Stimulated activated CD4-positive, alpha-beta T cell treated with anti-CD3 and anti-CD28 coated beads, Interleukin-2, amount 100 ng/mL, for 24 hours (primary cell): ENCODE measurements around the gene GCM1.
"Not testable (repeated sequence)": the region's sequence is repeated elsewhere in the genome, so short reads cannot be mapped to it uniquely, and the experiment has no call there.

Experiments
- DNase-seq, 2 donors: peaks; one replicate each; pipeline ENCODE4 v3.0.0-alpha.2; 2020

The GCM1 gene, protein sequence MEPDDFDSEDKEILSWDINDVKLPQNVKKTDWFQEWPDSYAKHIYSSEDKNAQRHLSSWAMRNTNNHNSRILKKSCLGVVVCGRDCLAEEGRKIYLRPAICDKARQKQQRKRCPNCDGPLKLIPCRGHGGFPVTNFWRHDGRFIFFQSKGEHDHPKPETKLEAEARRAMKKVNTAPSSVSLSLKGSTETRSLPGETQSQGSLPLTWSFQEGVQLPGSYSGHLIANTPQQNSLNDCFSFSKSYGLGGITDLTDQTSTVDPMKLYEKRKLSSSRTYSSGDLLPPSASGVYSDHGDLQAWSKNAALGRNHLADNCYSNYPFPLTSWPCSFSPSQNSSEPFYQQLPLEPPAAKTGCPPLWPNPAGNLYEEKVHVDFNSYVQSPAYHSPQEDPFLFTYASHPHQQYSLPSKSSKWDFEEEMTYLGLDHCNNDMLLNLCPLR

DNA sequence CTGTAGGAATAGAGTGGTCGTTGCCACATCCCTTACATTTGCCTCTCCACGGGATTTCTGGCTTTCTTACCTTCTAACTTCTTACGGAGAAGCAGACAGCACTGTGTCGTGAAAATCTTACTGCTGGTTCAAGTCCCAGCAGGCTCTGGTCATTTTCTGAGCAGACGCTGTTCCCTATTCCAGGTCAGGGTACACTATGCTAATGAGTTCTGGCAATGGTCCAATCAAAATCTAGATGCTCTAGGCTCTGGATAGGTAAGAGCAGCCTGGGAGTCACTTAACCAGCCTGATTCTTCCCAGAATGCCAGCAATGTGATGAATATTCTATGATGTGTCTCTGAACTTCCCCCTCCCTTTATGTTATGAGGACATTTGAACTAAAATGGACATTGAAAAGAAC, at the start of gene GCM1:
TSS of gene GCM1 (minus strand) at position 158 of the 400 bp plus-strand sequence. CDS start 3,209 bp downstream, outside the sequence.
- DNase-seq: no peak

DNA sequence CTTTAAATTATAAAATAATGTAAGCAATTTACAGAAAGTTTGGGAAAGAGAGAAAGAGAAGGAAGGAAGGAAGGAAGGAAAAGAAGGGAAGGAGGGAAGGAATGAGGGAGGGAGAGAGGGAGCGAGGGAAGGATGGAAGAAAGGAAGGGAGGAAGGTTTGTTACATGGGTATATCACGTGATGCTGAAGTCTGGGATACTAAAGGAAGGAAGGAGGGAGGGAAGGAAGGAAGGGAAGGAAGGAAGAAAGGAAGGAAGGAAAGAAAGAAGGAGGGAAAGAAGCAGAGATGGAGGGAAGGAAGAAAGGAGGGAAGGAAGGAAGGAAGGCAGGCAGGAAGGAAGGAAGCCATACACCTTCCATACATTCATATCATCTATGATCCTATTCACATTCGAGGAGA, 48.9 kb upstream of the GCM1 start:
- no peak for DNase-seq

GRCh38 chr6:53195048-53195447, 46.4 kb upstream of the GCM1 start:
- no peak for DNase-seq

DNA sequence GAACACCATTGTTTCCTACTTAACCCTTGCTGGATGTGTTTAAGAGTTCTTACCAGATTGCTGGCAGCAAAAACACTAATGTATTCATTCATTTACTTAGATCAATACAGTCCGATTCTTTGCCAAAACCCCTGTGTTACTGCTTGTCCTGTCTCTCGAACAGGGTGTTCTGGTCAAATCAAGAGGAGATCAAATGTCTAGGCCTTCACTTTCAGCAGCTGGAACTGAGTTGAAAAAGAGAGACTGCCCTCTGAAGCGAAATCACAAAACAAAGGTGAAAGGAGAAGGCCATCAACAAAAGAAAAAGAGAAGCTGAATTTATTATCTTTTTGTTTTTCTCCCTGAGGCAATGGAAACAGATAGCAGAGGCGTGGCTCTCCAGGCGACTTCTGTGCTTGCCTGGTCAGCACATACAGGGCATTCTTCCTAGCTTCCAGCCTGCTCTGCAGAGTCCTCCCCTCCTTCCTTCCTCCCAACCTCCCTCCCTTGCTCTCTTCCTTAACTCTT, 44.1 kb upstream of the GCM1 start:
- DNase-seq: no peak

GRCh38 chr6:53189554-53189953, 40.9 kb upstream of the GCM1 start:
- DNase-seq: no peak

DNA sequence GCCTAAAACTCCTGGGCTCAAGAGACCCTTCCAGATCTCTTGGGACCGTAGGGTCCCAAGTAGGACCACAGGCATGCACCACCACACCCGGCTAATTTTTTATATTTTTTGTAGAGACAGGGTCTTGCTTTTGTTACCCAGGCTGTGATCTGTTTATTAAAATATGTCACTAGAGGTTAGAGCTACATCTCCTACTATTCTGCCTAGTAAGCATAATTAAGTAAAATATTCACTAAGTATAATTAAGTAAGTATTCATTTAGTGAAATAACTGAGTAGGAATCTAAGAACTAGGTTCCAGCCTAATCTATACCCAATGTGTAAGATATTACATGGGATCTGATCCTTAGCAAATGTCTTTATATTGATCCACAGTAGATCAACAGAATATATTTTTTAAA, 40.2 kb upstream of the GCM1 start:
- no peak for DNase-seq

GRCh38 chr6:53180678-53181077, 32.0 kb upstream of the GCM1 start:
- DNase-seq: no peak

- peak in 1 of 2 donors; percentile 9 for DNase-seq
Observed at GRCh38 chr6:53179961-53180651, 31.5 kb upstream of the GCM1 start.

GRCh38 chr6:53178837-53179432, 30.3 kb upstream of the GCM1 start:
- DNase-seq: no peak

- no peak for DNase-seq
Observed at GRCh38 chr6:53175027-53175426, 26.4 kb upstream of the GCM1 start.

DNA sequence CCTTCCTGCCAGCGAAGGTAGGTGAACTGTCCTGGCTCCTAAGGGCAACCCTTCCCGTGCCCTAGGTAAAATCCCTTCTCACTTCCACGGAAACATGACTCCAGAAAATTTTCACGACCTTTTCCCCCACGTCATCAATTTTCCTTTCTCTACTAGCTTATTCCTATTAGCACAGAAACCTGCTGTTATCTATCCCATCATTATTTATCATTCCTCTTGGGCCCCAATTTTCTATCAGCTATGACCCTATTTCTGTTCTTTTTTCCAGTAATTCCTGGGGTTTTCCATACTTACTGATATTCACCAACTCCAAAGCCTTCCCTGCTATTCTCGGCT, 23.8 kb upstream of the GCM1 start:
- DNase-seq: no peak

DNA sequence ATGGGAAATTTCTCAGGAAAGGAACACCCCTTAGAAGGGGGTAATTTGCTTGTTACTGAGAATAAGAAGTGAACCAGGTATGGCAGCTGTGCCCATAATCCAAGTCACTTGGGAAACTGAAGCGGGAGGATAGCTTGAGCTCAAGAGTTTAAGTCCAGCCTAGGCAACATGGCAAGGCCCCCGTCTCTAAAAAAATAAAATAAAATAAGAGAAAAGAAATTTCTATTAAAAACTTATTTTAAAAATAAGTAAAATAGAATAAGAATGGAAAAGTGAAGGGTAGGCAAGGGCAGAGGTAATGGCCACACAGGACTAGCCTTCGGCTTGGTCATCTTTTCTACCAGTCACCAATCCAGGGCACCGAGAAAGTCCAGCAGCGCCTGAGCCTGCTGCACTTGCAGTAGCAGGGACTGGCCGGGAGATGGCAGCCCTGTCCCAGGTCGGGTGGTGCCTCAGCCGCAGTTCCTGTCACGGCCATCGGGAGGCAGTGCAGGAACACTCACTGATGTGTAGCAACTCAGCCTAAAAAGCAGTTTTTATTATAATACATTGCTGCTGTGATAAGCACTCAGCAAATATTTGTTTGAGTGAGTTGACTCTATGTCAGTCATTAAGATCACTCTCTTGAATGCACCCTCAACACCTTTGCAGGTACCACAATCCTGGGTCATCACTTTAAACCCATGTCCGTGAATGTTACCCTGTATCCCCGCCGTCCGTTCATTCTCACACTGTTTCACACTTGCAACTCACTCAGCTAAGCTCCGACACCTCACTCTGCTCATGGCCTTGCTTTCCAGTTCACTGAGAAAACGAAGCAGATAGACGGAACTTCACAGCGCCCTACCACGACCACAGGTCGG, 23.2 kb upstream of the GCM1 start:
- DNase-seq: peak; percentile 93 to 94

GRCh38 chr6:53168516-53169267, 20.1 kb upstream of the GCM1 start:
- no peak for DNase-seq

- DNase-seq: no peak
Observed at GRCh38 chr6:53165293-53165692, 16.7 kb upstream of the GCM1 start.

DNA sequence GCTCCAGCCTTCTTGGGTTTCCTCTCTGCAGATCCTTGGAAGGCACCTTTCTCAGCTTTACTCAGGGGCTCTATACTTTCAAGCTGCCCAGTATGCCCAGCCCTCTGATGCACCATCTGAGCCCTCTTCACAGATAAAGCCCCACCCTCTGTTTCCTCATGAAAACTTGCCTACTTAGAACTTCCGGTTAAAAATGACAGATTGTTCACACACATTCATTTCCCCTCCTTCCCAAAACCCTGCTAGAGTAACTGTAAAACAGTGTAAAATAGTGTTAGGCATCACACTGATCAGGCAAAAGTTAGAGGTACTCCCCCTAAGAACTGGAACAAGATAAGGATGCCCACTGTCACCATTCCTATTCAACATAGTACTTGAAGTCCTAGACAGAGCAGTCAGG, 14.0 kb upstream of the GCM1 start:
- no peak for DNase-seq

- DNase-seq: no peak
Observed at GRCh38 chr6:53161481-53162009, 12.9 kb upstream of the GCM1 start.

DNA sequence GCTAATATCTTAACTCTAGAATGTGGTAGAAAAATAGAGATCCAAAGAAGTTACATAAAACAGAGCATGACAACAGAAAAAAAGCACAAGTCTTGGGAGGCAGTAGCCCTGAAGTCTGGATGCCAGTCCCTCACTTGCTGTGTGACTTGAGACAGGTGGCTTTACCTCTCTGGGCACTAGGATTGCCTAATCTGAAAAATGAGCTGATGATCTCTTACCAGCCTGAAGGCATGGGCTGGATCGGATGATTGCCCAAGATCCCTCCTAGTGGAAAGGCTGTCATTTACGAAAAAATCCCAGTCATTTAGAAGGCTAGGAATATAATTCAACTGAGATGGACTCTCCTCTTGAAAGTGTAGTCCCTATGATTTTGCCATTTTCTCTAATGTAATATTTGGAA, 10.9 kb upstream of the GCM1 start:
- DNase-seq: no peak

DNA sequence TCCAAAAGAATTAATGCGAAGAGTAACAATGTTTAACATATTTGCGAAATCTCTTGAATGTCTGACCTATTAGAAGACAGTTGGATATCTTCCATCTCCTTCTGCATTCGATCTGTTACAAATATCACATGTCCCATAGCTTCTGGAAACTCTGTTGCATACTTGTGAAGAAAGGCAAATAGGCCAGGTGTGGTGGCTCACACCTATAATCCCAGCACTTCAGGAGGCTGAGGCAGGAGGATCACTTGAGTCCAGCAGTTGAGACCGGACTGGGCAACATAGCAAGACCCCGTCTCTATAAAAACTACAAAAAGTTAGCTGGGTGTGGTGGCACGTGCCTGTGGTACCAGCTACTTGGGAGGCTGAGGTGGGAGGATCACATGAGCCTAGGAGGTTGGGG, 9.4 kb upstream of the GCM1 start:
- DNase-seq: not testable (repeated sequence)

- DNase-seq: not testable (repeated sequence)
Observed at GRCh38 chr6:53155279-53155678, 6.6 kb upstream of the GCM1 start.

DNA sequence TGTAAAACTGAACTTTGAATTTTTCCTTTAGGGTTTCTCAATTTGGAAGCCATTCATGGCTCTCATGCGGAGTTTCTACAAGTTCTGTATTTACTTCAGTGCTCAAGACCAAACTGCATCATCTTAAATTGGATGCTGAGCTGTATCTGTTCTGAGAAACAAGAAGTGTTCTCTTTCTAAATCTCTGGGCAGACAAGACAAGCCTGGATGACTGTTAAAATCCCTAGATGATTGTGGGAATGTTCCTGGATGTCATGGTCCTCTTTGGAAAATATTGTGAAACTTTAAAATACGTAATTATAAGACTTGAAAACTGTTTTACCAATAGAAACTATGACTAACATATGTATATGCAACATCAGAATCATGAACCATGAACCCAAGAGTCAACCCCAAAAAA, 6.2 kb upstream of the GCM1 start:
- no peak for DNase-seq

GRCh38 chr6:53154071-53154470, 5.4 kb upstream of the GCM1 start:
- no peak for DNase-seq

DNA sequence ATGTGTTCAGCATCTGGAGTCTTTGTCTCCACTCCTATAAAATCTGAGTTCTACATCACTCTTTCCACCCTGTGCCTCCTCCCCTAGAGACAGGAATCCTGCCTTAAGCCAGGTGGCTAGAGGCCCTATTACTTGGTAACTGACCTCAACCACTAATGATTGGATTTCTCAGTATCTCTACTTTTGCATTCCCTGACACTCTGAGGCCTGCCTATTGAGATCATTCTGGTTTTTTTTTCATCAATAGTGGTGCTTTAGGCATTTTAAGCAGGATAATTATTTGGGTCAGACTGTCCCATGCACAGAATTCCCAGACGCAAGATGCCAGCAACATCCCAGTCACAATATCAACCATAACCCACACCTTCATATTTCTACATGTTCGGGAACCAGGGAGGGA, 3.9 kb upstream of the GCM1 start:
- no peak for DNase-seq
